HepG2 (cell line): ENCODE data around the gene STX10. TPM values are rescaled to one million over a fixed set of nuclear protein-coding genes. Genes with fewer than 3 reads are reported as not detected.
A peak's percentile ranks its signal among the peaks of the same experiment; 100 is the strongest.

ENCODE experiments used
- CENPBD1 ChIP-seq: sonication (generic); formaldehyde crosslinking; IDR thresholded peaks from 2 replicates; pipeline ENCODE4 v1.8.0; 2022; ENCODE audit warnings: missing genetic modification reagents, low read depth, mild to moderate bottlenecking, borderline replicate concordance
- CENPT ChIP-seq: sonication (generic); formaldehyde crosslinking; IDR thresholded peaks from 2 replicates; pipeline ENCODE4 v1.8.0; 2022; ENCODE audit warnings: low read depth, mild to moderate bottlenecking, moderate library complexity, missing genetic modification reagents
- FOXM1 ChIP-seq: sonication (generic); formaldehyde crosslinking; IDR thresholded peaks from 2 replicates; pipeline ENCODE4 v1.5.0; 2020; ENCODE audit warnings: missing genetic modification reagents
- KLF13 ChIP-seq: sonication (generic); formaldehyde crosslinking; IDR thresholded peaks from 2 replicates; pipeline ENCODE4 v1.4.0; 2020; ENCODE audit warnings: mild to moderate bottlenecking, missing genetic modification reagents
- MBD4 ChIP-seq: IDR thresholded peaks from 2 replicates; pipeline ENCODE4 v1.6.1; 2012; ENCODE audit warnings: low read length, inconsistent platforms, borderline replicate concordance
- PHF8 ChIP-seq: sonication (generic); formaldehyde crosslinking; IDR thresholded peaks from 2 replicates; pipeline ENCODE4 v1.5.0; 2020; ENCODE audit warnings: missing genetic modification reagents
- SETDB1 ChIP-seq: sonication (generic); formaldehyde crosslinking; IDR thresholded peaks from 2 replicates; pipeline ENCODE4 v1.5.1; 2020; ENCODE audit warnings: missing genetic modification reagents, mild to moderate bottlenecking, borderline replicate concordance
- TRIM24 ChIP-seq: sonication (generic); formaldehyde crosslinking; IDR thresholded peaks from 2 replicates; pipeline ENCODE4 v1.8.0; 2022; ENCODE audit warnings: mild to moderate bottlenecking, missing genetic modification reagents
- ZFP62 ChIP-seq: sonication (generic); formaldehyde crosslinking; IDR thresholded peaks from 2 replicates; pipeline ENCODE4 v1.4.0; 2020; ENCODE audit warnings: missing genetic modification reagents
- ZHX1 ChIP-seq: sonication (generic); formaldehyde crosslinking; IDR thresholded peaks from 2 replicates; pipeline ENCODE4 v1.8.1; 2022; ENCODE audit warnings: low read depth, mild to moderate bottlenecking, missing genetic modification reagents
- ZNF10 ChIP-seq: sonication (generic); formaldehyde crosslinking; IDR thresholded peaks from 2 replicates; pipeline ENCODE4 v1.4.0; 2020; ENCODE audit warnings: mild to moderate bottlenecking, low read depth, missing genetic modification reagents, borderline replicate concordance
- ZNF276 ChIP-seq: sonication (generic); formaldehyde crosslinking; IDR thresholded peaks from 2 replicates; pipeline ENCODE4 v1.4.0; 2020; ENCODE audit warnings: mild to moderate bottlenecking, low read depth, missing genetic modification reagents
- ZNF496 ChIP-seq: sonication (generic); formaldehyde crosslinking; IDR thresholded peaks from 2 replicates; pipeline ENCODE4 v1.8.1; 2023; ENCODE audit warnings: mild to moderate bottlenecking, moderate library complexity, missing genetic modification reagents; ENCODE audit not compliant: insufficient replicate concordance
- ZNF556 ChIP-seq: sonication (generic); formaldehyde crosslinking; IDR thresholded peaks from 2 replicates; pipeline ENCODE4 v1.4.0; 2020; ENCODE audit warnings: mild to moderate bottlenecking, missing genetic modification reagents, borderline replicate concordance
- ZNF569 ChIP-seq: sonication (generic); formaldehyde crosslinking; IDR thresholded peaks from 2 replicates; pipeline ENCODE4 v1.5.0; 2020; ENCODE audit warnings: mild to moderate bottlenecking, missing genetic modification reagents, moderate library complexity, borderline replicate concordance
- ZNF782 ChIP-seq: sonication (generic); formaldehyde crosslinking; IDR thresholded peaks from 2 replicates; pipeline ENCODE4 v1.4.0; 2020; ENCODE audit warnings: missing genetic modification reagents, mild to moderate bottlenecking, borderline replicate concordance
- ZNF792 ChIP-seq: IDR thresholded peaks from 2 replicates; pipeline ENCODE4 v1.6.1; 2016
- ZNF883 ChIP-seq: sonication (generic); formaldehyde crosslinking; IDR thresholded peaks from 2 replicates; pipeline ENCODE4 v1.5.1; 2020; ENCODE audit warnings: mild to moderate bottlenecking, missing genetic modification reagents; ENCODE audit errors: not compliant biosample characterization
- ZSCAN31 ChIP-seq: sonication (generic); formaldehyde crosslinking; IDR thresholded peaks from 2 replicates; pipeline ENCODE4 v1.5.0; 2020; ENCODE audit warnings: low read depth, mild to moderate bottlenecking, missing genetic modification reagents
- polyA plus RNA-seq, 8 experiments: library from polyadenylated mRNA; depleted of rRNA in 3 of 8; stranded (reverse) in 7 of 8; unstranded in 1 of 8; fragments of >200 nt; fragmentation: Illumina TruSeq in 4 of 8; extraction: Trizol in 4 of 8; gene quantifications; 2 replicates each; pipeline versions ENCODE4 v1.2.1 to v1.2.3, GENCODE V29; 2011 to 2016; ENCODE audit warnings: low read depth in 4 of 8, missing spikeins in 1 of 8, mixed read lengths in 1 of 8; ENCODE audit not compliant: insufficient read depth in 1 of 8
- total RNA-seq, 5 experiments: library from RNA; depleted of rRNA; stranded (reverse); fragments of >200 nt; fragmentation: Illumina TruSeq; extraction: Trizol; gene quantifications; 2 replicates each; pipeline ENCODE4 v1.2.3, GENCODE V29; 2016; ENCODE audit warnings: low read depth in 1 of 5
- TF ChIP-seq, protein P1 (sequence below): sonication (generic); formaldehyde crosslinking; IDR thresholded peaks from 2 replicates; pipeline ENCODE4 v1.5.1; 2020; ENCODE audit warnings: mild to moderate bottlenecking, missing genetic modification reagents, borderline replicate concordance
- TF ChIP-seq, protein P2 (sequence below): sonication (generic); formaldehyde crosslinking; IDR thresholded peaks from 2 replicates; pipeline ENCODE4 v1.5.1; 2020; ENCODE audit warnings: missing genetic modification reagents, mild to moderate bottlenecking, borderline replicate concordance

Gene STX10
- total and polyA plus RNA-seq, 2 of the 13 experiments (the other 11 are each of a cell fraction or from before 2014, with no cell fraction given): 47.9 to 66.4 TPM

GRCh38 chr19:13152974-13153568 is 2.9 kb upstream of the STX10 start (continued):
- TF ChIP-seq ZNF10: no peak
- TF ChIP-seq, protein P1, sequence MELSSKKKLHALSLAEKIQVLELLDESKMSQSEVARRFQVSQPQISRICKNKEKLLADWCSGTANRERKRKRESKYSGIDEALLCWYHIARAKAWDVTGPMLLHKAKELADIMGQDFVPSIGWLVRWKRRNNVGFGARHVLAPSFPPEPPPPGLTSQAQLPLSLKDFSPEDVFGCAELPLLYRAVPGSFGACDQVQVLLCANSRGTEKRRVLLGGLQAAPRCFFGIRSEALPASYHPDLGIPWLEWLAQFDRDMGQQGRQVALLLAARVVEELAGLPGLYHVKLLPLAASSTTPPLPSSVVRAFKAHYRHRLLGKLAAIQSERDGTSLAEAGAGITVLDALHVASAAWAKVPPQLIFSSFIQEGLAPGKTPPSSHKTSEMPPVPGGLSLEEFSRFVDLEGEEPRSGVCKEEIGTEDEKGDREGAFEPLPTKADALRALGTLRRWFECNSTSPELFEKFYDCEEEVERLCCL (CRISPR knock-in tag): no peak
- TF ChIP-seq ZSCAN31 (CRISPR knock-in tag): peak; percentile 54; the same call in 1 of the 2 replicates
- no peak for TF ChIP-seq SETDB1 (CRISPR knock-in tag)
- TF ChIP-seq, protein P2, sequence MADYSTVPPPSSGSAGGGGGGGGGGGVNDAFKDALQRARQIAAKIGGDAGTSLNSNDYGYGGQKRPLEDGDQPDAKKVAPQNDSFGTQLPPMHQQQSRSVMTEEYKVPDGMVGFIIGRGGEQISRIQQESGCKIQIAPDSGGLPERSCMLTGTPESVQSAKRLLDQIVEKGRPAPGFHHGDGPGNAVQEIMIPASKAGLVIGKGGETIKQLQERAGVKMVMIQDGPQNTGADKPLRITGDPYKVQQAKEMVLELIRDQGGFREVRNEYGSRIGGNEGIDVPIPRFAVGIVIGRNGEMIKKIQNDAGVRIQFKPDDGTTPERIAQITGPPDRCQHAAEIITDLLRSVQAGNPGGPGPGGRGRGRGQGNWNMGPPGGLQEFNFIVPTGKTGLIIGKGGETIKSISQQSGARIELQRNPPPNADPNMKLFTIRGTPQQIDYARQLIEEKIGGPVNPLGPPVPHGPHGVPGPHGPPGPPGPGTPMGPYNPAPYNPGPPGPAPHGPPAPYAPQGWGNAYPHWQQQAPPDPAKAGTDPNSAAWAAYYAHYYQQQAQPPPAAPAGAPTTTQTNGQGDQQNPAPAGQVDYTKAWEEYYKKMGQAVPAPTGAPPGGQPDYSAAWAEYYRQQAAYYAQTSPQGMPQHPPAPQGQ: no peak
- TF ChIP-seq ZNF556 (CRISPR knock-in tag): no peak
- no peak for TF ChIP-seq FOXM1 (CRISPR knock-in tag)
- TF ChIP-seq KLF13 (CRISPR knock-in tag): no peak
- TF ChIP-seq ZNF569 (CRISPR knock-in tag): no peak
- TF ChIP-seq ZNF496 (CRISPR knock-in tag): no peak
- TF ChIP-seq PHF8 (CRISPR knock-in tag): no peak; the same call in 1 of the 2 replicates
- TF ChIP-seq CENPT (CRISPR knock-in tag): no peak
- no peak for TF ChIP-seq ZFP62 (CRISPR knock-in tag)
- no peak for TF ChIP-seq ZNF883 (CRISPR knock-in tag)
- TF ChIP-seq TRIM24 (CRISPR knock-in tag): no peak
- no peak for TF ChIP-seq MBD4
- peak; percentile 68; the same call in 1 of the 2 replicates for TF ChIP-seq ZNF792
- TF ChIP-seq ZNF276 (CRISPR knock-in tag): no peak
- TF ChIP-seq ZHX1 (CRISPR knock-in tag): no peak
- TF ChIP-seq ZNF782 (CRISPR knock-in tag): no peak
- TF ChIP-seq CENPBD1 (CRISPR knock-in tag): no peak
